HCT116 (cell line): ENCODE results near the gene VPS26B. TPM values are rescaled to one million over a fixed set of nuclear protein-coding genes. Genes with fewer than 3 reads are reported as not detected.

Source experiments
- ATAC-seq: fragments of 200-7000 bp; cut with Tn5 transposase; 2 replicates; pipeline ENCODE4 v1.9.1; 2020; ENCODE audit warnings: mild to moderate bottlenecking, moderate library complexity
- BruUV-seq: library from RNA; stranded (reverse); fragments of 400-500 nt; replicated peaks from 2 replicates; lab custom pipeline; 2021; lab: Mats Ljungman, UMichigan
- CTCF ChIA-PET: fragments of 300-600 bp; sonication (Branson Sonifier 250); formaldehyde crosslinking; loops from one replicate; lab custom pipeline; 2021; ENCODE audit warnings: antibody characterized with exemption; lab: Charles Lee
- POLR2A ChIA-PET: fragments of 300-600, 350-600 bp; sonication (Branson Sonifier 250); formaldehyde crosslinking; loops from one replicate; lab custom pipeline; 2021; ENCODE audit warnings: antibody characterized with exemption; lab: Charles Lee
- RAD21 ChIA-PET, 2 experiments: fragments of 300-600 bp; sonication (Branson Sonifier 250); formaldehyde crosslinking; loops; one replicate each; lab custom pipeline; 2023; ENCODE audit warnings: low total read pairs in 2 of 2; ENCODE audit not compliant: uncharacterized antibody in 2 of 2, unreplicated experiment in 2 of 2, low non-redundant PET in 1 of 2; lab: Charles Lee
- DNase-seq: peaks from one replicate; pipeline ENCODE4 v3.0.0-alpha.2; 2010; ENCODE audit warnings: low read depth, low spot score
- H2AFZ ChIP-seq: fragments of 200-600 bp; shearing (Covaris generic), sonication (generic); 2 replicates; pipeline ENCODE4 v1.6.1; 2017; ENCODE audit warnings: low read depth, mixed run types, mixed read lengths, antibody characterized with exemption, low read length; ENCODE audit not compliant: poor library complexity, severe bottlenecking
- H3K27ac ChIP-seq: 2 replicates; pipeline ENCODE4 v1.5.1; 2012; ENCODE audit warnings: low read depth, low read length
- H3K27me3 ChIP-seq: fragments of 200-600 bp; sonication (generic); 2 replicates; pipeline ENCODE4 v1.6.1; 2016; ENCODE audit warnings: mixed run types, low read length, mixed read lengths; ENCODE audit not compliant: insufficient read depth
- H3K36me3 ChIP-seq, 2 experiments: fragments of 200-500 bp in 1 of 2; fragments of 200-600 bp in 1 of 2; sonication (Bioruptor generic) in 1 of 2; sonication (generic) in 1 of 2; 2 replicates each; pipeline versions ENCODE4 v1.5.1 to v1.6.1; 2014 to 2016; ENCODE audit warnings: low read length in 2 of 2, inconsistent platforms in 1 of 2, mixed read lengths in 1 of 2, mixed run types in 1 of 2; ENCODE audit not compliant: insufficient read depth in 2 of 2, control insufficient read depth in 1 of 2
- H3K4me1 ChIP-seq, 2 experiments: fragments of 200-600 bp in 1 of 2; sonication (generic) in 1 of 2; 2 replicates each; pipeline versions ENCODE4 v1.5.1 to v1.6.1; 2012 to 2017; ENCODE audit warnings: low read length in 2 of 2, inconsistent platforms in 1 of 2, mild to moderate bottlenecking in 1 of 2, mixed read lengths in 1 of 2, mixed run types in 1 of 2, moderate library complexity in 1 of 2; ENCODE audit not compliant: insufficient read depth in 2 of 2, control insufficient read depth in 1 of 2
- H3K4me2 ChIP-seq: fragments of 200-600 bp; sonication (generic); 2 replicates; pipeline ENCODE4 v1.6.1; 2017; ENCODE audit warnings: mixed run types, low read length, mixed read lengths
- H3K4me3 ChIP-seq, 2 experiments: fragments of 200-600 bp in 1 of 2; sonication (generic) in 1 of 2; replicated peaks in 1 of 2; 2 replicates each; pipeline ENCODE4 v1.5.1; 2011 to 2016; ENCODE audit warnings: low read length in 2 of 2, control low read depth in 1 of 2, low read depth in 1 of 2, mild to moderate bottlenecking in 1 of 2, mixed read lengths in 1 of 2, mixed run types in 1 of 2
- H3K79me2 ChIP-seq: fragments of 200-600 bp; sonication (generic); 2 replicates; pipeline ENCODE4 v1.6.1; 2017; ENCODE audit warnings: mild to moderate bottlenecking, mixed run types, low read length, moderate library complexity, mixed read lengths; ENCODE audit not compliant: insufficient read depth
- H3K9ac ChIP-seq: fragments of 200-600 bp; sonication (generic); 2 replicates; pipeline ENCODE4 v1.6.1; 2016; ENCODE audit warnings: low read length, mixed read lengths
- H3K9me2 ChIP-seq: fragments of 200-600 bp; sonication (generic), shearing (Covaris generic); 2 replicates; pipeline ENCODE4 v1.6.1; 2017; ENCODE audit warnings: mixed run types, mild to moderate bottlenecking, moderate library complexity; ENCODE audit not compliant: insufficient read depth
- H3K9me3 ChIP-seq, 2 experiments: fragments of 200-500 bp in 1 of 2; fragments of 200-600 bp in 1 of 2; sonication (Bioruptor generic) in 1 of 2; sonication (generic) in 1 of 2; 2 replicates each; pipeline ENCODE4 v1.6.1; 2014 to 2017; ENCODE audit warnings: low read length in 2 of 2, mixed read lengths in 2 of 2, inconsistent platforms in 1 of 2, low read depth in 1 of 2, mild to moderate bottlenecking in 1 of 2, mixed run types in 1 of 2, moderate library complexity in 1 of 2; ENCODE audit not compliant: control insufficient read depth in 1 of 2, insufficient read depth in 1 of 2
- H4K20me1 ChIP-seq: fragments of 200-600 bp; sonication (generic), shearing (Covaris generic); 2 replicates; pipeline ENCODE4 v1.6.1; 2017; ENCODE audit warnings: mixed run types, mild to moderate bottlenecking, moderate library complexity; ENCODE audit not compliant: insufficient read depth
- ATF3 ChIP-seq: IDR thresholded peaks from 2 replicates; pipeline ENCODE4 v1.6.1; 2012
- CBX3 ChIP-seq: IDR thresholded peaks from 2 replicates; pipeline ENCODE4 v1.6.1; 2012; ENCODE audit warnings: low read depth
- EGR1 ChIP-seq: IDR thresholded peaks from 2 replicates; pipeline ENCODE4 v1.6.1; 2012; ENCODE audit warnings: low read depth
- ELF1 ChIP-seq: IDR thresholded peaks from 2 replicates; pipeline ENCODE4 v1.6.1; 2012; ENCODE audit warnings: low read depth, borderline replicate concordance
- EZH2 ChIP-seq: fragments of 200-600 bp; sonication (generic); IDR thresholded peaks from 2 replicates; pipeline ENCODE4 v1.6.1; 2017; ENCODE audit warnings: antibody characterized with exemption, mixed run types
- EZH2phosphoT487 ChIP-seq: fragments of 200-600 bp; IDR thresholded peaks from 2 replicates; pipeline ENCODE4 v1.6.1; 2018; ENCODE audit warnings: antibody characterized with exemption, borderline replicate concordance
- JUND ChIP-seq: IDR thresholded peaks from 2 replicates; pipeline ENCODE4 v1.6.1; 2012
- MAX ChIP-seq: IDR thresholded peaks from 2 replicates; pipeline ENCODE4 v1.6.1; 2012
- POLR2AphosphoS5 ChIP-seq: IDR thresholded peaks from 2 replicates; pipeline ENCODE4 v1.6.1; 2011; ENCODE audit warnings: mild to moderate bottlenecking, low read depth, low read length, moderate library complexity
- RAD21 ChIP-seq: IDR thresholded peaks from 2 replicates; pipeline ENCODE4 v1.6.1; 2012; ENCODE audit warnings: low read depth, mild to moderate bottlenecking
- SIN3A ChIP-seq: IDR thresholded peaks from 2 replicates; pipeline ENCODE4 v1.6.1; 2012; ENCODE audit warnings: low read depth
- SP1 ChIP-seq: IDR thresholded peaks from 2 replicates; pipeline ENCODE4 v1.6.1; 2012; ENCODE audit warnings: low read depth
- SRF ChIP-seq: IDR thresholded peaks from 2 replicates; pipeline ENCODE4 v1.6.1; 2012; ENCODE audit warnings: low read depth
- TCF7L2 ChIP-seq: IDR thresholded peaks from 2 replicates; pipeline ENCODE4 v1.7.0; 2011; ENCODE audit warnings: borderline replicate concordance, inconsistent platforms; ENCODE audit not compliant: insufficient read depth, insufficient read length; ENCODE audit errors: extremely low read depth
- YY1 ChIP-seq: IDR thresholded peaks from 2 replicates; pipeline ENCODE4 v1.6.1; 2011; ENCODE audit warnings: low read length, low read depth, moderate library complexity, mild to moderate bottlenecking; ENCODE audit not compliant: insufficient replicate concordance; ENCODE audit errors: extremely low read depth
- ZBTB33 ChIP-seq: IDR thresholded peaks from 2 replicates; pipeline ENCODE4 v1.6.1; 2011; ENCODE audit warnings: mild to moderate bottlenecking, low read length, moderate library complexity; ENCODE audit not compliant: insufficient replicate concordance; ENCODE audit errors: extremely low read depth
- ZFX ChIP-seq: fragments of 450-650 bp; IDR thresholded peaks from 2 replicates; pipeline ENCODE4 v1.6.1; 2017
- intact Hi-C: fragments of 100-400 bp; cut with micrococcal nuclease; formaldehyde crosslinking; loops from 2 replicates; pipeline ENCODE4 v1.10.0; 2022
- total RNA-seq: library from RNA; stranded (reverse); gene quantifications from one replicate; pipeline ENCODE4 v1.2.1, GENCODE V29; 2021; ENCODE audit not compliant: unreplicated experiment

Gene VPS26B
- total RNA-seq, 1 experiment from 2014 or later = 26.6 TPM

GRCh38 chr11:134266440-134266839, 42.0 kb downstream of the VPS26B start:
- H3K36me3 ChIP-seq = peaks cover 2 to 4% of the 10 kb centered on the region in 2 experiments; a peak in 2 of 4 replicates
- POLR2A ChIA-PET = no interaction called here
- RAD21 ChIA-PET = no interaction called here
- no peak overlapping the region for H3K4me2 ChIP-seq
- DNase-seq = no peak
- H2AFZ ChIP-seq = no peak overlapping the region
- ATAC-seq = no peak
- intact Hi-C loops = no loop called here
- TF ChIP-seq ZBTB33 = no peak
- TF ChIP-seq RAD21 = no peak
- no peak for TF ChIP-seq EZH2
- TF ChIP-seq ZFX = no peak
- TF ChIP-seq ELF1 = no peak
- TF ChIP-seq MAX = no peak
- no peak for TF ChIP-seq SRF
- TF ChIP-seq EGR1 = no peak
- TF ChIP-seq, all 23 proteins: peak for 0
- H4K20me1 ChIP-seq = no peaks in the 10 kb centered on the region
- no peaks in the 10 kb centered on the region for H3K27me3 ChIP-seq
- BruUV-seq = no TSS peak
- no peak overlapping the region for H3K9ac ChIP-seq
- CTCF ChIA-PET = no interaction called here
- H3K79me2 ChIP-seq = no peaks in the 10 kb centered on the region
- H3K9me3 ChIP-seq = no peaks in the 10 kb centered on the region
- no peak overlapping the region for H3K4me3 ChIP-seq
- no peaks in the 10 kb centered on the region for H3K9me2 ChIP-seq
- no peak overlapping the region for H3K27ac ChIP-seq
- H3K4me1 ChIP-seq = no peaks in the 10 kb centered on the region

GRCh38 chr11:134266841-134267251, 42.4 kb downstream of the VPS26B start:
- Histone ChIP-seq H3K4me3 (no peak overlapping the region), H3K9ac (no peak overlapping the region), H3K9me3 (no peaks in the 10 kb centered on the region), H3K36me3 (peaks cover 2 to 4% of the 10 kb centered on the region in 2 experiments; a peak in 2 of 4 replicates), H3K27ac (no peak overlapping the region), H3K79me2 (no peaks in the 10 kb centered on the region), H3K9me2 (no peaks in the 10 kb centered on the region), H3K4me2 (no peak overlapping the region), H2AFZ (no peak overlapping the region), H3K4me1 (no peaks in the 10 kb centered on the region), H3K27me3 (no peaks in the 10 kb centered on the region), H4K20me1 (no peaks in the 10 kb centered on the region)
- ChIA-PET RAD21 (no interaction called here), POLR2A (no interaction called here), CTCF (no interaction called here)
- BruUV-seq = no TSS peak
- TF ChIP-seq ZBTB33 (no peak), YY1 (no peak), POLR2AphosphoS5 (no peak), SRF (no peak), ATF3 (no peak), CBX3 (no peak), SP1 (no peak), RAD21 (no peak), TCF7L2 (no peak), EZH2phosphoT487 (no peak), SIN3A (no peak), JUND (no peak)
- no peak for ATAC-seq
- DNase-seq = no peak
- intact Hi-C loops = no loop called here
